ENCODE results near the gene OR8A1.
"Not testable (repeated sequence)": the region's sequence is repeated elsewhere in the genome, so short reads cannot be mapped to it uniquely, and the experiment has no call there.

OR8A1 gene

DNA sequence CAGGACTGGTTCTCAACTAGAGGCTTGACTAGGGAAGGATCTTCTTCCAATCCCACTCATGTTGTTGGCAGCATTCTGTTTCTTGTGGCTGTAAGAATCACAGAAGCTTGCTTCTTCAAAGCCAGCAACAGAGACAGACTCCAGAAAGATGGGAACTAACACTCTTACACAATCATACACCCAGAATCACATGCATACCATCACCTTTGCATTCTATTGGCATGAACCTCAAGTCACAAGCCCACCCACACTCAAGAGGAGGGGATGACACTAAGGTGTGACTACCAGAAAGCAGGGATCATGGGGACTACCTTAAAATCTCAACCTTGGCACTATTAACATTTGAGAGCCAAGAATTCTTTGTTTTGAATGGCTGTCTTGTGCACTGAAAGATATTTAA is 27.8 kb downstream of the OR8A1 start:
- no peak for DNase-seq

DNA sequence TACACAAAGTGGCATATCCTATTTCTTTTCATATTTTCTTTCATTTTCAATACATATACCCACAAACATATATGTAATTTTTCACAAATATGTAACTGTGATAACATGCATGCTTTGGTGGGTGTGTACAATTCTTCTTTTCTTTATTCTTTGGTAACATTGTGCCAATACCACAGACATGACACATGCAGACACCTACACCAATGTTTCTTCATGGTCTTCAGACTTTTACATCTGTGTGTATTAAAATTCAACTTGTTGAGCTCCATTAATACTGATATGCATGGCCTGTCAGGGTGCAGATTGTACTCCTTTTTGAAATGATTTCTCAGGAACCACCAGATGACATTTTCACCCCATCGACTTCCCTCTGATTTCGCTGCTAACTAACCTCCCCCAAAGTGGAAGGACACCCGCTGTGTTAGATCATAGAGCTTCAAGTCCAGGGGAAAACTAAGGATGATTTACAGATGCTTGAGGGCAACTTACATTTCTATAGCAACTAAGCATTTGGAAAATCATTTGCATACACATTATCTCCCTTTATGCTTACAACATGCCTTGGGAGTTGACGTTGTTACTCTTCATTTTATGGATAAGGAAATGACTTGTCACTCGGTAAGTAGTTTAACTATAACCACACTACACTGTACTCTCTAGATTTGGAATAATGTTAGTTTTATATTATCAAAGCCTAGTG is 31.0 kb downstream of the OR8A1 start:
- no peak for DNase-seq

DNA sequence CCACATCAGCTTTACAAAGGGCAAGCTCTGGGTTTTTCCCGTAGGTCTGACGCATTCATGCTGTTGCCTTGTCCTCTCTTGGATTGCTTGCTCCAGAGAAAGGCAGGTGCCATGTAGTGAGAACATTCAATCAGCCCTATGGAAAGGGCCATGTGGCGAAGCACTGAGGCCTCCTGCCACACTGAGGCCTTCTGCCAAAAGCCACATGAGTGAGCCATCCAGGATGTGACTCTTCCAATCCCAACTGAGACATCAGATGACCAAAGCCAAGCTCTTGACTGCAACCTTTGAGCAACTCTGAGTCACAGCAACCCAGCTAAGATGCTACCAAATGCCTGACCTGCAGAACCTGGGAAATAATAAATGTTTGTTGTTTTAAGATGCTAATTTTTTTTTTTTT is 32.4 kb downstream of the OR8A1 start:
- DNase-seq, result no peak

DNA sequence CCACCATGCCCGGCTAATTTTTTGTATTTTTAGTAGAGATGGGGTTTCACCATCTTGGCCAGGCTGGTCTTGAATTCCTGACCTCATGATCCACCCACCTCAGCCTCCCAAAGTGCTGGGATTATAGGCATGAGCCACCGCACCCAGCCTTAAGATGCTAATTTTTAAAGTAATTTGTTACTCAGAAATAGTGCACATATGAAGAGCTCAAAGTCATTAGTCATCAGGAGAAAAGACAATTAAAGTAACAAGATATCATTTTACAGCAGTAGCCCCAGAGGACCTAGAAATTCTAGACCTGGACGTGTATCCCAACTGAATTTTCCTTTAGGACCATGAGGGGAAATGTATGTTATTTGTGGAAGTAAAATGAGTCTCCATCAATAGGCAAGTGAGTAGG is 32.9 kb downstream of the OR8A1 start:
- not testable (repeated sequence) for DNase-seq

DNA sequence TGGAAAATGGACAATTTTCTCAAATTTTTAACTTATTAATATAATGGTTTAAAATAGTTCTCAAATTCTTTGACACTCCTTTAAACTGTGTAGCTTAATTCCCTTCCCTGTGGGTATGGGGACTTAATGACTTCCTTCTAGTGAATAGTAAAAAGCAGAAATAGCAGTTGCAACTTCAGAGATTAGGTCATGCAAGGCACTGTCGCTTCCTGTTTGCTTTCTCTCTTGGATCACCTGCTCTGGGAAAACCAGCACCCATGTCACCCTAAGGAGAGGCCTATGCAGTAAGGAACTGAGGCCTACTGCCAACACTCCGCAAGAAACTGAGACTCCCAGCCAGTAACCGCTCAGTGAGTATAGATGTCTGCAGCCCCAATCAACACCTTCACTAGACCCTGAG is 35.9 kb downstream of the OR8A1 start:
- no peak for DNase-seq

DNA sequence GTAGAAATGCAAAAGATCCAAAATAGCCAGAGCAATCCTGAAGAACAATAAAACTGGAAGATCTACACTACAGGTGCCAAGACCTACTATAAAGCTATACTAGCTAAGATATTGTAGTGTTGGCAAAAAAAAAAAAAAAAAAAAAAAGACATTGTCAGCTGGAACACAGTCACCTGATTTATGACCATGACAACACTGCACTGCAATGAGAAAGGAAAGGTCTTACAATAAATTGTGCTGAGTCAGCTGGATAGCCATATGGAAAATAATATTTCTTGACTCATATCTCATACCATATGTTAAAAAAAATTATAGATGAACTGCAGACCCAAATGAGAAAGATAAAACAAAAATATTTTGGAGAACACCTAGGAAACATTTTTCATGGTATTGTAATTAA is 38.4 kb downstream of the OR8A1 start:
- DNase-seq, result no peak

DNA sequence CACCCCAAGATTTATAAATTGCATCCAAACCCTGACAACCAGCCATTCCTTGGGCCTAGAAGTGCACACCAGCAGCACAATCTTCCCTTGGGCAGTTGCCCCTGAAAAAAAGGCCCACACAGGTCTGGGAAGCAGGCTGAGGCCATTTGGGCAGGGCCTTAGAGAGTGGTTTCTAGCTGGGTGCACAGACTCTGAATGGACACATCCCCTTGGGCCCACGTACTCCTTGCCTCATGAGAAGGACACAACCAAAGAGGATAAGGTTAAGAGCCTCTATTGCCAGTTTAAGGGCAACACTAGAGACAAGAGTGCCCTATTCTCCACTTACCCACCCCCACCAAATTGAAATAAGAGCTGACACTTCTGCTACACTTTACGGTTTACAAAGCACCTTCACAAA is 40.5 kb downstream of the OR8A1 start:
- DNase-seq, result no peak

DNA sequence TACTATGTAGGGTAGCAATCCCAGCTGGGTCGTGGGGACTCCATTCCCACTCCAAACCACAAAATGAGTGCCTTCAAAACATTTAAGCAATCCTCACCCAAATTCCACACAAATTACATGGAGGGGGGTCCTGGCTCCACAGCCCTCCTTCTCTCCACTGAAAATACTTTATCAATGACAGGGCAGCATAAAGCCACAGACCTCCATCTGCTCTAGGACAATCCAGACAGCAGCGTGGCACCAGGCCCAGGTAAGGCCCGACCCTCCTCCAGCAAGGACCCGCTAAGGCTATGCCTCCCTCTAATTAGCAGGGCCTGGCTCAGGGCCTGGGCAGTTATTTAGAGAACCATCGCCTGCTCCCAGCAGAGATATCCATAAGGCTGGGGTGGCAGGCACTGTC is 41.3 kb downstream of the OR8A1 start, which contains the start of gene PANX3:
TSS of gene PANX3 (plus strand) at position 365 of the 400 bp plus-strand sequence. CDS start 129 bp downstream, outside the sequence.
- no peak for DNase-seq

DNA sequence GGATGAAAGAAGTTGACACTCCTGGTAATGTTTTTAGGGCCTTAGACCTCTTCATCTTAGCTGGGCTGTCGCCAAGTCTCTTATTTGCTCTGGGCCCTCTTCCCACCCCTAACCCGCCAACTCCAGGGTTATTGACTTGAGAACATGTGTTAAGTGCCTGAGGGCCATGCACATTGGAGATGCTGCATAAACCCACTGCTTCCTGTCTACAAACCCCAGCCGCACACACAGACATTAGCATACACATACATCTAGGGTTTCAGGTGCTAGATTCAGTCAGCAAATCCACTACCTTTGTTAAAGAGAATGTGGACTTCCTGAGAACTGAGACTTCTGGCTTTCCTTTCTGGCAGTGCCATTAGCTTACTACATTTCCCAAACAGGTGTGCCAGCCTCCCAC is 42.2 kb downstream of the OR8A1 start:
- peak in 1 of 2 experiments; percentile 35 for DNase-seq

DNA sequence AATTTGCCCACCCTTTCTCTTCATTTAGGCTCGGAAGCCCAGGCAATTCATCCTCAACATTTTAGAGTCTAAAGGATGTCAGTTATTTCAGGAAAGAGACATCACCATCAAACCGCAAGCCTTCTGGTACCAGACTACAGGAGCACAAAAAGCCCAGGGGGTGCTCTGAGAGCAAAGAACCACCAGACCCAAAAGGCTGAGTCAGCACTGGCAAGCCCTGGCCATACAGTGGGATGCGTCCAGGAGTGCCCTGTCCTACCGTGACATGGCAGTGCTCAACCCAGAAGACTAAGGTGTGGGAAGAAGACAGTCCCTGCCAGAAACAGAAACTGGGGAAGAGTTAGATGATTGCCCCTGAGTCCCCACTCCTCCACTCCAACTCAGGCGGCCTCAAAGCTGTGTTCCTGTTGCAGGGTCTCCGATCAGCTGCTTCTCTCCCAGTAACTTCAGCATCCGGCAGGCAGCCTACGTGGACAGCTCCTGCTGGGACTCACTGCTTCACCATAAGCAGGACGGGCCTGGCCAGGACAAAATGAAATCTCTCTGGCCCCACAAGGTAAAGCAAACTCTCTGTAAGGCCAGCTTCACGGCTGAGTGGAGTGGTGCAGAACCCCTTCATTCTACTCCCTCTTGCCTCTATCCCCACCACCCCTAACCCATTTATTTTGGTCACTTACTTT is 42.9 kb downstream of the OR8A1 start:
- no peak for DNase-seq

DNA sequence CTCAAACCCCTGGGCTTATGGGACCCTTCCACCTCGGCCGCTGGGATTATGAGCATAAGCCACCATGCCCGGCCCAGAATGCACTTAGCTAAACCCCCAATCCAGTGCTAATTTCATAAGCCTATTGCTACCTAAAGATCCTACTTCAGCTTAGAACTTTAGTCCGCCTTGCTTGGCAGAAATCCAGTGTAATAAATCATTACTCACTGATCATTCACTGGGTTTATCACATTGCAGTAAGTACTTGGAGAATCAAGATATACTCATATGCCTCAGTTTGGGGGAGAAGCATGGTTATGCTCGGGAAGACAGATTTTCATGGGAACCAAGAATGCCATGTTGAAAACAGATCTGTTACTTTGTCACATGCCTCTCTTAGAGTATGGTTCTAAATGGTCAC is 49.1 kb downstream of the OR8A1 start:
- DNase-seq, result no peak

Measured in activated T-cell treated with anti-CD3 and anti-CD28 coated beads, Interleukin-2, amount 50 U/mL, for 48 hours (primary cell).